GM18861 (cell line): Measurements from ENCODE around the gene RAI14.
"Not testable (repeated sequence)": the region's sequence is repeated elsewhere in the genome, so short reads cannot be mapped to it uniquely, and the experiment has no call there.

Experiments
- ATAC-seq: cut with Tn5 transposase; IDR thresholded peaks from one replicate; pipeline ENCODE4 v1.9.1; 2021; ENCODE audit not compliant: unreplicated experiment

Gene RAI14

DNA sequence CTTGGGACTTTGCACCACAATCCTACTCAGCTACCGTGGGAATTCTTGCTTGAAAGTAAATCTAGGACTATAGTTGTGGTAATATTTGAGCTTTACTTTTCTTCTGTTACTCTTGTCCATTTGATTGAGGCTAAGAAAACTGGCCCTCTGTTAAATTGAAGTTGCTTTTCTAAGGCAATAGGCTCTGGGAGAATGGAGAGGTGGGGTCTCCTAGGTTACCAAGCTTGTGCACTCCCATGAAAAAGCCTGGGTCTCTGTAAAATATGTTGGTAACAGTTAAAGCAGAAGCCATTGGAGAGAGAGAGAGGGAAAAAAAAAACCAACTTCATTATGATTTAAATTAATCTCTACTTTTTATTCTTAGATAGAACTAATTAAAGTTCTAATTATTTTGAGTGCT is 68.6 kb downstream of the RAI14 start:
- ATAC-seq = no peak

DNA sequence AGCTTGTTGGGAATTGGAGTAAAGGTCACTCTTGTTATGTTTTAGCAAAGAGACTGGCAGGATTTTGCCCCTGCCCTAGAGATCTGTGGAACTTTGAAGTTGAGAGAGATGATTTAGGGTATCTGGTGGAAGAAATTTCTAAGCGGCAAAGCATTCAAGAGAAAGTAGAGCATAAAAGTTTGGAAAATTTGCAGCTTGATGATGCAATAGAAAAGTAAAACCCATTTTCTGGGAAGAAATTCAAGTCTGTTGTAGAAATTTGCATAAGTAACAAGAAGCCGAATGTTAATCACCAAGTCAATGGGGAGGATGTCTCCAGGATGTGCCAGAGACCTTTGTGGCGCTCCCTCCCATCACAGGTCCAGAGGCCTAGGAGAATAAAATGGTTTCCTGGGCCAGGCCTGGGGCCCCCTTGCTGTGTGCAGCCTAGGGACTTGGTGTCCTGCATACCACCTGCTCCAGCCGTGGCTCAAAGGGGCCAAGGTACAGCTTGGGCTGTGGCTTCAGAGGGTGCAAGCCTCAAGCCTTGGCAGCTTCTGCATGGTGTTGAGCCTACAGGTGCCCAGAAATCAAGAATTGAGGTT is 71.1 kb downstream of the RAI14 start:
- not testable (repeated sequence) for ATAC-seq

DNA sequence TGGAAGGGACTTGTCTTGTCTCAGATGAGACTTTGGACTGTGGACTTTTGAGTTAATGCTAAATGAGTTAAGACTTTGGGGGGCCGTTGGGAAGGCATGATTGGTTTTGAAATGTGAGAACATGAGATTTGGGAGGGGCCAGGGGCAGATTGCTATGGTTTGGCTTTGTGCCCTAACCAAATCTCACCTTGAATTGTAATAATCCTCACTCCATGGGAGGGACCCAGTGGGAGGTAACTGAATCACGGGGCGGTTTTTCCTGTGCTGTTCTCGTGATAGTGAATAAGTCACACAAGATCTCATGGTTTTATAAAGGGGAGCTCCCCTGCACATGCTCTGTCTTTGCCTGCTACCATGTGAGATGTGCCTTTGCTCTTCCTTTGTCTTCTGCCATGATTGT is 72.1 kb downstream of the RAI14 start:
- no peak for ATAC-seq

DNA sequence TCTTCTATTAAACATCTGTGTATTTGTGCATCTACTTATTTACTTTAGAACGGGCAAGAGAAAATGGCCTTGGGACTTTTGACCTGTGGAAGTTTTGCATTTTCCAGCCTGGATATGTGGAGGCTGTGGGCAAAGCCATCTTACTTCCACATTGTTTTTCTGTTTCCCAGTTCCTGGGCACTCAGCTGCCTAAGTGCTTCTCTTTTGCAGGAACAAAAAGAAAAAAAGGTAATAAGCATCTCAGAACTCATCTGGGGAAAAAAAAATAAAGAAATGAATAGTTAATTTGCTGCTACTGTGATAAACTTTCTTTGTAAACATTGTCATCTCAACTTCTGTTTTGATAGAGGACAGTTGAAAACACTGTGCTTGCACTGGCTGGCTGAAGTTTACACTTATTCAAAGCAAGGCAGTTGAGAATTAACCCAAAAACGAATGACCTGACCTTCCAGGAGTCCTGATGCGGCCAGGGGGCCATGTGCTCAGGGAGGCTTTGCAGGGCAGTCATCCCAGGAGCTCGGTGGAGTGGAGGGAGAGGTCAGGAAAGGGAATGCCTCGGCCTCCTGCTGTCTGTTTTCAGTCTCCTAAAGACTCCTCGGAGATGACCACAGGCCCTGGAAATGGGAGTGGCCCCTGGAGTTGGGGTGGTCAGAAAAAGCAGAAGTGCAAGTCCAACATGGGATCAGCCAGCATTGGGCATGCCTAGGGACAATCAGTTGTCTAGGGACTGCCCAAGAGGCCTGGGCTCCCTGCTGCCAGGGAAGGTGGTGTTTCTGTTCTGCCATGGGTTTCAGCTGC is 75.5 kb downstream of the RAI14 start:
- no peak for ATAC-seq

DNA sequence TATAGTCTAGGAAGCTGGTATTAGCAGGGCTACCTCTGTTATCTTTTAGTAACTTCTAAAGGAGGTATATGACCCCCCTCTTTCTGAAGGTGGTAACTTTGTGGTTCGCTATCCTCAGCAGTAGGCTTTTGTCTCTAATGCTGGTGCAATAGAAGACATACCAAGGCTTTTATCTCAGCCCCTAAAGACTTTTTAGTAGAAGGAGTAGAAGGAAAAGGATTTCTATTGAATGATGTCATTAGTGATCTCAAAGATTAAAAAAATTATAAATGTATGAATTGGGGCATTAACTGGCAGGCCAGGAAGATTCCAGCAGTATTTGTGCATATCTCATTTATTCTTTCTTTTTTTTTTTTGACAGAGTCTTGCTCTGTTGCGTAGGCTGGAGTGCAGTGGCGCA is 78.2 kb downstream of the RAI14 start:
- ATAC-seq = no peak

DNA sequence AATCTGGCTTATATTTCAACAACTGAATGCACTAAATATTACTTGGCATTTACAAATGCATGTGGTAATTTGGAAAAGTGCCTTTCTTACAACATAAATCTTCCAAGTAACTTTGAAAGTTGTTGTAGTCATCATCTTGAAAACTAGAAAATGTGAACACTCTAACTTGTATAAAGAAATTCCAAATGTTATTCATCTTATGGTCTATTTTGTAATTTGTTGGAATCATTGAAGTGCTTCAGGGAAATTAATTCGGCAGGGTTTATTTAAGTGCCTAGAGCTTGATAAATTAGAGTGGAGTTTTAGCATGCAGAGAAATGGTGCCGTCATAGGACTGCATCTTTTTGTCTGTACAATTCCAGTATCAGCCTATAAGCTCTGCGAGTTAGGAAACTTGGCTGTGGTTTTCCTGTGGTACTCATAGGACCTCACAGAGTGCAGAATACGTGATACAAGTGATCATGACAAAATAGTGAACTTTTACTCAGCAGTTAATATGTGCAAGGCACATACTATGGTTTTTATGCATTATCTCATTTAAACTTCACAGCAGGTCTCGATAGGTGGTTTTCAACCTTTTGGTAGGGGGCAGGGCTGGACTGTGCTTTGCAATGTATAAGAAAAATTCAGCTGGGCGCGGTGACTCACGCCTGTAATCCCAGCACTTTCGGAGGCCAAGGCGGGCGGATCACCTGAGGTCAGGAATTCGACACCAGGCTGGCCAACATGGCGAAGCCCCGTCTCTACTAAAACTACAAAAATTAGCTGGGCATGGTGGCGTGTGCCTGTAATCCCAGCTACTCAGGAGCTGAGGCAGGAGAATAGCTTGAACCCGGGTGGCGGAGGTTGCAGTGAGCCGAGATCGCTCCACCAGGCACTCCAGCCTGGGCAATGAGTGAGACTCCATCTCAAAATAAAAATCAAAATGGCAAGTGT is 79.6 kb downstream of the RAI14 start:
- ATAC-seq = no peak

DNA sequence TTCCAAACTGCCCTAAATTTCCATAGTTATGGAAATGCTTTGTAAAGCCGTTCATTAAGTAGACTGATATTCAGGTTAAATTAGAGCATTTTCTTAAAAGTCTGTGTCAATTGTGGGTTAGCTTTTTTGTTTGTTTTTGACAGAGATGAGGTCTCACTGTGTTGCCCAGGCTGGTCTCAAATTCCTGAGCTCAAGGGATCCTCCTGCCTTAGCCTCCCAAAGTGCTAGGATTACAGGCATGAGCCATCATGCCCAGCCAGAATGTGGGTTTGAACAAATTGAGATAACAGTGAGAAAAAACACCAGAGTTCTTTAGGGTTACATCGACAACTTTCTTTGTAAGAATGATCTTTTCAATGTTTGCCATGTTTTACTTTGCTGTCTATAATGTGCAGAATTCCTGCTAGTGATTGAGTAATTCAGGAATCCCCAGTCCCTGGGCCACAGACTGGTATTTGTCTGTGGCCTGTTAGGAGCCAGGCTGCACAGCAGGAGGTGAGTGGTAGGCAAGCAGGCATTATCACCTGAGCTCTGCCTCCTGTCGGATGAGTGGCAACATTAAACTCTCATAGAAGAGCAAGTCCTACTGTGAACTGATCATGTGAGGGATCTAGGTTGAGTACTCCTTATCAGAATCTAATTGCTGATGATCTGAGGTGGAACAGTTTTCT is 80.5 kb downstream of the RAI14 start:
- ATAC-seq = no peak

DNA sequence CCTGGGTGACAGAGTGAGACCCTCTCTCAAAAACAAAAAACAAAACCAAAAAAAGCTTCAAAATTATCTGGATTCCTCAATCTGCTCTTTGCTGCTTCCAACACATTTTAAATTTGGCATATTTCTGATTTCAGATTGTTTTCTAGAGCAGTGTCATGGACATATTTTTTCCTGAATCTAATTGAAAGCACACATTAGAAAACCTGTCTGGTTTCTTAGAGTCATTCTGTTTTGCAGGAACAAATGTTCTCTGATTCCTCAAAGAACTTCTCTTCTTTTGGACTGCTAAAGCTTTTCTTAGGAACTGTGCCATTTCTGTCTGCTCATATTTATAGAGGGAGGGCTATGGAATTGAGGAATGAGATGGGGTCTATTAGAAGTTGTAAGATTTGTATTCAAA is 81.6 kb downstream of the RAI14 start:
- ATAC-seq = no peak

DNA sequence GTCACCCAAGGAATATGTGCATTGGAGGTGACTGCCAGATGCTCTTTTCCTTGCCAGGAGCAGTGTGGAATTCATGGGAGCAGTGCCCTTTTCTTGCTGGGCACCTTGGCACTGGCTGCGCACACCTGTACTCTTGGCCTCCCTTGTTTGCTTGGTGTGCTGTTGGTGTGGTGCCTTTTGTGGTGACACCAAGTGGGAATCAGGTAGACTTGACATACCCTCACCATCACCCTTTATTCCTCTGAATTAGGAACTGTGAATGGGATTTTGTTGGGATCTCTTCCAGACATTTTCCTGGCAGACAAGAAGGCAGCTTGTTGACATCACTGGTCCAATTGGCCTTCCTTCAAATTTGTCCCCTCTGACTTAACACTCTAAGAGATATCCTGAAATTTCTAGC is 82.3 kb downstream of the RAI14 start:
- ATAC-seq = no peak

DNA sequence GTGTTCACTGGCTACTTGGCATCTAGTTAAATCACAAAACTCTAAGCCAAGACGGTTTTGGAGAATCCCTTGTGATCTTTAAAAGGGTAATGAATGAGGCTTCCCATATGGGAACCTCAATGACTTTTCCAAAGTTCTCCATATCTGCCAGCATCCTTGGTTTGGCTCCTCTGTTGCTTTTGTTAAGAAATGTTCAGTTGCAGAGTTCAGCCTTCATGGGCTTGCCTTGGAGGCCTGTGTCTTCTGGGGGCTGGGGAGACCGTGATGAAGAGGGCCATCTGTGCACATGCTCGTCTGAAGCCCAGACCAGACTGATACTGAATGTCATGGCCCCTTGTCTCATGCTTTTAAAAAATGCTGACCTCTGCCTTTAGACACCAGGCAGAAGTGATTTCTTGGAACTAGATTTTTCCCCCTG is 84.3 kb downstream of the RAI14 start:
- ATAC-seq = no peak

DNA sequence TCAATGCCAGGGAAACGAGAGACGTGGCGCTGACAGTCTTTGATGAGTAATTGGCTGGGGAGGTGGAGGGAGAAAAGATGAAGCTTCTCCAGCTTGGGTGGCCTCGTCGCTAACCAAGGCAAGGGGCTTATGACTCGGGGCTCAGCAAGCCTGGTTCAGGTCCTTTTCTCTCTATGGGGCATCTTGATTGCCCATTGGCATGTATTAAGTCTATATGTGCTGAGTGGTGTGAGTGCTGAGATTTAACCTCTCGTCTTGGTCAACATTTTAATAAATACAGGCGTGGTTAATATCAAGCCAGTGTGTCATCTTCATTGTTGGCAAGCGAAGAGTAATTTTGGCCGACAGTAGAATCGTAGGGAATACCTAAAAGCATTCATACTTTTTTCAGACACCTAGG is 85.9 kb downstream of the RAI14 start:
- no peak for ATAC-seq

DNA sequence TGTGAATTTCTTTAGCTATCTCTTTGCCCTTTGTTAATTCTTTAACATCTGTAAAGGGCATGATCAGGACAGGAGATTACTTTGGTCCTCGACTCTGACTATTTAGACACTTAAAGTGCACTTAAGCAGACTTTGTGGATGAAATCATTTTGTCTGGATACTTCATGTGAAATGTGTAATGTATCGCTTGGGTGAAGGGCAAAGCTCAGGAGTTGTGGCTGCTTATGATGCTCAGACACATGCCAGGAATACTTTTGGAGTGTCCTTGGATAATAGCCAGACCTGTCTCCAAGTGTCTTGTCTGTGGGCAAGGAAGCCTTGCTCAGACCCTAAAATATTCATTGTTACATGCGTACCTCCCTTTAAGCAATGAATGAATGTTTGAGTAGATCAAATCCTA is 87.8 kb downstream of the RAI14 start:
- no peak for ATAC-seq

DNA sequence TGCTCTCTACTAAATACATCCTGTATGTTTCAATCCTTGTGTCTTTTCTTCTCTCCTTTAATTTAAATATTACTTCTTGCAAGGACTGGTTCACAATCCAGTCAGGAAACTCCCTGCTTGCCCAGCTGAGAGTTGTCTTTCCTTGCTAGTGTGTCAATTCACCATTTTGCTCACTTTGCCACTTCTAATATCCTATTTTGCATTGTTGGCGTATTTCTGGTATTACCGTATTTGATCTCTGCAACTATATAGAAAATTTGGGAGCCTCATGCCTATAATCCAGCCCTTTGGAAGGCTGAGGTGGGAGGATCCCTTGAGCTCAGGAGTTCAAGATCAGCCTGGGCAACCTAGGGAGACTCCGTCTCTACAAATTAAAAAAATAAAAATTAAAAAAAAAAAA is 92.3 kb downstream of the RAI14 start:
- ATAC-seq = no peak

DNA sequence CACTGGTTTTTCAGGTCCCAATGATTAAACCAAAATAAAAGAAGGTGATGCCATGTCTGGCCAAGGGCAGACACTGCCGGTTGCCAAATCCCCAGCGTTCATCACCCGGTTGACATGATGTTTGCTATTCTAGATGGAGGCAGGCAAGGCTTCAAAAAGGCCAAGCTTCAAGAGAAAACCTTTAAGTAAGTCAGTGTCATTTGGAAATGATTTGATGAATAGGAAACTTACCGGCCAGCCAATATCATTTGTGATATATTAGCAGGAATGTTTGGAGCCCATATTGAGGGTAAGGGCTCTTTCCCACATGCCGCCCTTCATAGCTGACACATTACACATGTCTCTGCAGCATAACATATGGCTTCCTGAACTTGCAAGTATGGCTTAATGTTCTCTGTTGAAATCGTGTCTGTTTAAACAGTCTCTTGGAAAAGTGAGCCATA is 93.3 kb downstream of the RAI14 start:
- ATAC-seq = no peak

DNA sequence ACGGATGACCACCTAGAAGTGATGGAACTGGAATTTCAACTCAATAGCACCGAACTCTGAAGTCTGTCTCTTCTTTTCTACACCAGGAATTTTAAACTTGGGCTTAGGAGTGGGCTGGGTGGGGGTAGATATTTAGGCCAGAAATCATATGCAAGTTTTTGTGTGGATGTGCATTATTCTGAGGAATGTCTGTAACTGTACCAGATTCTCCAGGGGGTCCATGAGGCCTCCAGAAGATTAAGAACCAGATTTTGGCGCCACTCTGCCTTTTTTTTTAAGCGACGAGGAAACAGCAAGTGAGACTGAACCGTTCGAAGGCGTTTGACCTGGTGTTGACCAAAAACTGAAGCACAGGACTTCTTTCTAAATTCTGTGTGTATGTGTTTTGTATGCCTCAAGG is 94.1 kb downstream of the RAI14 start:
- no peak for ATAC-seq

DNA sequence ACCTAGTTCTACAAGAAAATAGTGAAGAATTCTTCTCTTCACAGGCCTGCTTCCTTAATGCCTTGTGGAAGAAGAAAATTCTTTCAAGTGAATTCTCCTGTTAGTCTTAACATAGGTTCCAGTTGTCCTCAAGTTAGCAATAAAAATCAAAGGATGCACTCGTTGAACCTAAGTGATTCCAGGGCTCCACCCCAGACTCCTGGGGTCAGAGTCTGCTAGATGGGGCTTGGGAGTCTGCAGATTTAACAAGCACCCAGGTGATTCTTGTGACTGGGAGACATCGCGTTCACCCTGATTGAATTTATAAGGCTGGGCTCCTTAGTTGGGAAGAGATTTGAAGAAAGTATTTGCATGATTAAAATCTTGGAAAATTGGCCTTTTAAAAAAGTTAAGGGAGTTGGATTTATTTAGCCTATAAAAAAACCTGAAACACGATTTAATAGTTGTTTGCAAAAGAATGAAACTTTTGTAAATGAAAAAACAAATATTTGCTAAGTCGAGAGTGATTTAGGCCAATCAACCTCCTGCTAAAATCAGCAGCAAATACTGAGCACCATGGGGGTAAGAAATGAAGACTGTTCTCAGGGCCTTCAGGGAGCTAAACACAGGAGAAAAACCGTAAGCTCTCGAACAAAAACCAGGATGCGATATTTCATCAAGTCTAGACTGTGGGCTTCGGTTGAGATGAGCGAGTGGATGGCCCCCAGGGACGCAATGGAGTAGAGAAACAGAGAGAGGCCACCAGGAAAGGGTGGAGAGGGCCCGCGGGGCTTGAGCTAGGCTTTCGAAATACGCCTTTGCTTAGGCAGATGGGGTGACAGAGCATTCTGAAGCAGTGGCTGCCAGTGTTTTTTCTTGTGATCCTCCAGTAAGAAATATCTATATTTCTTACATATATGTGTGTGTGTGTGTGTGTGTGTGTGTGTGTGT is 95.9 kb downstream of the RAI14 start:
- no peak for ATAC-seq

DNA sequence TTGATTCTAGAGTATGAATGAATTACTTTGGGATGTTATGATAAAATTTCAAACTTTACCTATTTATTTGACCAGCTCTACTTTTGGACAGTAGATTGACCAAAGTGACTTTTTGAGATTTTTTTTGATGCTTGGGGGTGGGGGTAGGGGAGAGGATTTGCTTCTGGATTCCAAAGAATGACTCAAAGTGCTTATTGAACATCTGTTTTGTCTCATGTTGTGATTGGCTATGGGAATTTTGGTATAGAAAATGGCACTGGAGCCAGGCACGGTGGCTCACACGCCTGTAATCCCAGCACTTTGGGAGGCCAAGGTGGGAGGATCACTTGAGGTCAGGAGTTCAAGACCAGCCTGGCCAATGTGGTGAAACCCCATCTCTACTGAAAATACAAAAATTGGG is 97.1 kb downstream of the RAI14 start:
- ATAC-seq = not testable (repeated sequence)

DNA sequence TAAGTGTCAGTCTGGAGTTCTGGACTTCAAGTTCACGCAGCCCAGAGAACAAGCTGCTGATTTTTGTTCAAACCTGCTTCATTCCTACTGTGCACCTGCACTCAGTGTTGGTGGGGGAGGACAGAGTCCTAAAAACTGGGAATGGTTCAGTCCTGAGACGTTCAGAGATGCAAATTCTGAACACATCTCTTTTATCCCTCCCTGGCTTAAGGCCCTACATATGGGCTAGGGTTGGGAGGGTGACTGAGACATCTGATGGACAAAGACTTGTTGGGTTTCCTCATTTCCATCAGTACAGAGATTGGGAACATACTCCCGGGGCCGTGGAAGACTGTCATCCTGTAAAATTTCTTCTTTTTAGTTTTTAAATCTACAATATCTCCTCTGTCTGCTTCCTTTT is 99.8 kb downstream of the RAI14 start:
- ATAC-seq = no peak

DNA sequence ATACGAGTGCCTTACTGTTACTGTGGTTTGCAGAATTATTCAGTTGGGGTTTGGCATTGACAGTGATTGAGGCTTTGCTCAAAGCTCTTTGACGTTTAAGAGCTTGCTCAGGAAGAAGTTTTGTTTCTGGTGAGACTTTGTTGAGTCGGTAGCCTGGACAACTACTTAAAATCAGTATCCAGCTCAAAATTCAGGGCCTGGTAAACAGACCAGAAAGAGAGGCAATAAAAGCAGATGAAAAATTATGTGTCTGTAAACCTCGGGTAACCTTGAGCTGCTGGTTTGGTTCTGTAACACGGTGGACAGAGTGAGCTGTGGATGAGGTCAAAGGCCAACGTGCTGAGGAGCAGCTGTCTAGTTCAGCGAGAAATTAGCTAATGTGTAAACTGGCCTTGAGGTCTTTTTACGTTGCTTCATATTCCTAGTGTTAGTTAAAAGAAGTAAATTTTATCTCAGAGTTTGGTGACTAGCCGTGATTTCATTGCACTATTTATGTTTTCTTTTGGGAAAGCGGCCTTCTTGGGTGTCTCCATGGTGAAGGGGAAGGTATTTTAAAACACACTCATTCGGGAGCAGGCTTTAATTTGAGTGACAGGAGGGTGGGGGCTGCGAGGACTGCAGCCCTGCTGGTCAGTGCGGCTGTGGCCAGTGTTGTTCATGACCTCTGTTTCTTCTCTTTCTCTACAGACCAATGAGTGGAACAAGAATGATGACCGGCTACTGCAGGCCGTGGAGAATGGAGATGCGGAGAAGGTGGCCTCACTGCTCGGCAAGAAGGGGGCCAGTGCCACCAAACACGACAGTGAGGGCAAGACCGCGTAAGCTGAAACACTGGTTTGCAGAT is 100.9 kb downstream of the RAI14 start:
- ATAC-seq = no peak
